Fibroblast of mammary gland (primary cell): ENCODE results near the gene FBLN1.

Experiments used
- DNase-seq: peaks from one replicate; pipeline ENCODE4 v3.0.0-alpha.2; 2010; ENCODE audit warnings: low read depth
- H3K4me3 ChIP-seq: 2 replicates; pipeline ENCODE4 v1.5.1; 2011; ENCODE audit warnings: low read depth, mild to moderate bottlenecking, low read length, moderate library complexity; ENCODE audit not compliant: control insufficient read depth
- CTCF ChIP-seq: conservative IDR thresholded peaks from 2 replicates; pipeline ENCODE4 v1.5.1; 2011; ENCODE audit warnings: low read depth, low read length, inconsistent platforms; ENCODE audit not compliant: control insufficient read depth, insufficient read depth

FBLN1 gene

GRCh38 chr22:45544588-45545170 is 42.0 kb downstream of the FBLN1 start:
- no peak overlapping the region for H3K4me3 ChIP-seq
- peak; percentile 70 for DNase-seq
- no peak for TF ChIP-seq CTCF

GRCh38 chr22:45546333-45547015 is 43.8 kb downstream of the FBLN1 start:
- TF ChIP-seq CTCF, result no peak
- DNase-seq, result no peak
- no peak overlapping the region for H3K4me3 ChIP-seq

GRCh38 chr22:45547016-45547345 is 44.3 kb downstream of the FBLN1 start:
- no peak for DNase-seq
- no peak for TF ChIP-seq CTCF
- H3K4me3 ChIP-seq, result no peak overlapping the region

GRCh38 chr22:45547731-45548130 is 45.0 kb downstream of the FBLN1 start:
- TF ChIP-seq CTCF, result no peak
- no peak for DNase-seq
- no peak overlapping the region for H3K4me3 ChIP-seq

GRCh38 chr22:45548247-45548840 is 45.7 kb downstream of the FBLN1 start:
- DNase-seq, result no peak
- H3K4me3 ChIP-seq, result no peak overlapping the region
- no peak for TF ChIP-seq CTCF

- peak; percentile 98 for DNase-seq
- no peak overlapping the region for H3K4me3 ChIP-seq
- peak; percentile 63 for TF ChIP-seq CTCF
These were observed 46.5 kb downstream of the FBLN1 start for GRCh38 chr22:45548991-45549761.
